GM12864 (cell line): Measurements from ENCODE around the gene RSBN1L.

ENCODE experiments used
- DNase-seq: peaks from one replicate; pipeline ENCODE4 v3.0.0-alpha.2; 2011; ENCODE audit warnings: low read depth
- H3K4me3 ChIP-seq: 2 replicates; pipeline ENCODE4 v1.5.1; 2011; ENCODE audit warnings: mild to moderate bottlenecking, low read depth, low read length, control low read depth
- TF ChIP-seq, protein P1 (sequence below): IDR thresholded peaks from 2 replicates; pipeline ENCODE4 v1.5.1; 2011; ENCODE audit warnings: low read depth, mild to moderate bottlenecking, moderate library complexity, low read length, control low read depth, inconsistent platforms; ENCODE audit errors: missing control alignments

RSBN1L gene

DNA sequence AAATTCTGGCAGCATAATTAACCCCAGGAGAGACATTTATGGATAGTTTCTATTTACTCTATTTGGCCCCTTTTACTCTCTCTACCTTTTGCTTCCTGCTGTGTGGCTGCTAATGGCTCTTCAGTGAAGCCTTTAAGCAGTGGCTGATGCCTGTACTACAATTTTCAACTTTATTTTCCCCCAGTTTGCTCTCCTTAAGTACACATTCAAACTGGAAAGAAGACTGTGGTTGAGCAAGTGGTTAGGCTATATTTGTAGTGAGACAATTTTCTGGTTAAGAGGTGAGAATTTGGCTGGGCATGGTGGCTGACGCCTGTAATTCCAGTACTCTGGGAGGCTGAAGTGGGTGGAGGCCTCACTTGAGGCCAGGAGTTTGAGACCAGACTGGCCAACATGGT, 8.5 kb upstream of the RSBN1L start:
- TF ChIP-seq, protein P1, sequence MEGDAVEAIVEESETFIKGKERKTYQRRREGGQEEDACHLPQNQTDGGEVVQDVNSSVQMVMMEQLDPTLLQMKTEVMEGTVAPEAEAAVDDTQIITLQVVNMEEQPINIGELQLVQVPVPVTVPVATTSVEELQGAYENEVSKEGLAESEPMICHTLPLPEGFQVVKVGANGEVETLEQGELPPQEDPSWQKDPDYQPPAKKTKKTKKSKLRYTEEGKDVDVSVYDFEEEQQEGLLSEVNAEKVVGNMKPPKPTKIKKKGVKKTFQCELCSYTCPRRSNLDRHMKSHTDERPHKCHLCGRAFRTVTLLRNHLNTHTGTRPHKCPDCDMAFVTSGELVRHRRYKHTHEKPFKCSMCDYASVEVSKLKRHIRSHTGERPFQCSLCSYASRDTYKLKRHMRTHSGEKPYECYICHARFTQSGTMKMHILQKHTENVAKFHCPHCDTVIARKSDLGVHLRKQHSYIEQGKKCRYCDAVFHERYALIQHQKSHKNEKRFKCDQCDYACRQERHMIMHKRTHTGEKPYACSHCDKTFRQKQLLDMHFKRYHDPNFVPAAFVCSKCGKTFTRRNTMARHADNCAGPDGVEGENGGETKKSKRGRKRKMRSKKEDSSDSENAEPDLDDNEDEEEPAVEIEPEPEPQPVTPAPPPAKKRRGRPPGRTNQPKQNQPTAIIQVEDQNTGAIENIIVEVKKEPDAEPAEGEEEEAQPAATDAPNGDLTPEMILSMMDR = no peak
- no peak overlapping the region for H3K4me3 ChIP-seq
- DNase-seq = no peak

DNA sequence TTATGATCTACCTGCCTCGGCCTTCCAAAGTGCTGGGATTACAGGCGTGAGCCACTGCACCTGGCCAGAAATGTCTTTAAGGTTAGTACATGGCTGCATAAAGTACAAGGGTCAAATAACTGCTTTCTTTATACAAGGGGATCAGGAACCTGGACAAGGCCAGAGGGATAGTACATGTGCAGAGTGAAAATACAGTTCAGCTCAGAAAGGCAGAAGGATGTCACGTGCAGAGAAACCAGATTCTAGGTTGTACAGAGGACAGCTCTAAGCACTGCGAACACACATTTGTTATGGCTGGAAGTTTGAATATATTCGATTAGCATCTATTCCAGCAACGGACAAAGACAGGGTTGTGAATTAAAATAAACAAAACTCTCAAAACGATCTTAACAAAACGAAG, 6.0 kb upstream of the RSBN1L start:
- TF ChIP-seq, protein P1 = no peak
- DNase-seq = no peak
- H3K4me3 ChIP-seq = no peak overlapping the region

DNA sequence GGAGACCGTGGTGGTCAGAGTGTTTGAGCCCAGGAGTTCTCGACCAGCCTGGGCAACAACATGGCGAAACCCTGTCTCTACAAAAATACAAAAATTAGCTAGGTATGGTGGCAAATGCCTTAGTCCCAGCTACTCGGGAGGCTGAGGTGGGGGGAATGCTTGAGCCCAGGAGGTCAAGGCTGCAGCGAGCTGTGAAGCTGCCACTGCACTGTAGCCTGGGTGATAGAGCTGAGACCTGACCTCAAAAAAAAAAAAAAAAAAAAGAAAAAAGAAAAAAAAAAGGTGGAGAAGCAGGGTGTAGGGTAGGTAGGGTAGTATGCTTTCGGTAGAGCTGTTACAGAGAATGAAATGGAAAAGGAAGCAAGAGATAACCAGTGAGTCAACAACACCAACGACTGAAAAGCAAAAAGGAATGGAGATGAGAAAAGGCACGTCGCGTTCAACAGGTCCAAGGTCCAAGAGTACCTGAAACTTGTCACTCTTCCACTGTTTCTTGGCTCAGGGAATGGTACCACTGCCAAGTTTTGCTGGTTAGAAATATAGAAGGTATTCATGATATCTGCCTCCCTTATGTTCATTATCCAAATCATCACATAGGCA, 4.3 kb upstream of the RSBN1L start:
- H3K4me3 ChIP-seq = no peak overlapping the region
- TF ChIP-seq, protein P1 = no peak
- no peak for DNase-seq

DNA sequence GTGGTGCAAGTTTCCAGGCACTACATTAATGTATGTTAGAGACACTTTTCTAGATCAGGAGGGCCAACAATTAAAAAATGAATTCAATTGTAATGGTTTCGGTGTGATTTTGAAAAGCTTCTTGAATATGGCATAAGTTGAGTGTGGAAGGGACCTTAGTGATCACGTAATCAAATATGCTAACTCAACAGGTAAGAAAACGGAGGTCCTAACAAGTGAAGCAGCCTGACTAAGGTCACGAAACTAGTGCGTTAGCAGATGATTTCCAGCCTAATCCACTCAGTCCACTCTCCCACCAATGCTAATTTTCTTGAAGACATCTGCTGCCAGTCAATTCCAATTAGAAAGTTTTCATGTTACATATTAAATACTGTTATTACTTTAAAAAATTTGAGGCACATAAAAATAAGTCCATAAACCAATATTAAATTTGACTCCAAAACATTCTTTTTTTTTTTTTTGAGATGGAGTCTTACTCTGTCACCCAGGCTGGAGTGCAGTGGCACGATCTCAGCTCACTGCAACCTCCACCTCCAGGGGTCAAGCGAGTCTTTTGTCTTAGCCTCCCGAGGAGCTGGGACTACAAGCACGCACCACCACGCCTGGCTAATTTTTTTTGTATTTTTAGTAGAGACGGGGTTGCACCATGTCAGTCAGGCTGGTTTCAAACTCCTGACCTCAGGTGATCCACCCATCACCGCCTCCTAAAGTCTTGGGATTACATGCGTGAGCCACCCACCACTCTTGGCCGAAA, 2.3 kb upstream of the RSBN1L start:
- TF ChIP-seq, protein P1 = no peak
- no peak for DNase-seq
- no peak overlapping the region; the same call in 1 of the 2 replicates for H3K4me3 ChIP-seq

DNA sequence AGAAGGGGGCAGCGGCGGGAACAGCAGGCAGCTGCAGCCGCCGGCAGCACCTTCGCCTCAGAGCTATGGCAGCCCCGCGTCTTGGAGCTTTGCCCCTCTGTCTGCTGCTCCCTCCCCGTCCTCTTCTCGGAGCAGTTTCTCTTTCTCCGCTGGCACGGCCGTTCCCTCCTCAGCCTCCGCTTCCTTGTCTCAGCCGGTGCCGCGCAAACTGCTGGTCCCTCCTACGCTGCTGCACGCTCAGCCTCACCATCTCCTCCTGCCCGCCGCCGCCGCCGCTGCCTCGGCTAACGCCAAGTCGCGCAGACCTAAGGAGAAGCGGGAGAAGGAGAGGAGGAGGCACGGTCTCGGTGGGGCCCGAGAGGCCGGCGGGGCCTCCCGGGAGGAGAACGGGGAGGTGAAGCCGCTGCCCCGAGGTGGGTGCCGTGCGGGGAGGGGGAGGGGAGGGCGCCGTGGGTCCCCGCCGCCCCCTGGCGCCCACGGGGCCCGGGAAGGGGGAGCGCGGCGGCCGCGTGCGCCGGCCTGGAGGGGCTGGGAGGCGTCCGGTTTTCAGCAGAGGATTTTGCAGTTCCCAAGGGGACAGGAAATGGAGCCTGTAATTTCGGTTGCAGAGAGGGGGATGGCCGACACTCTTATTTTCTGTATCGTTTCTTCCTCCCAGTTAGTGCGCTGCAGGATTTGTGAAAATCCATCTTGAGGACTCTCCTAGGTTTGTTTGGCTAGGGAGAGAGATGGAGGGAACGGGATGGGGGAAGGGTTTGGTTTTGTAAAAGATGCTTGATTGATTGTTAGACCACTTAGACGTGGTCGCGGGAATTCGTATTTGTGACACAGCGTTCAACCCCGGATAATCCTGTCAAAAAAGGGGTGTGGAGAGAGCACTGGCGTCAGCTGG, 630 bp downstream of the RSBN1L start:
- DNase-seq = no peak
- peak overlapping the region; percentile 82 for H3K4me3 ChIP-seq
- TF ChIP-seq, protein P1 = peak; percentile 10

DNA sequence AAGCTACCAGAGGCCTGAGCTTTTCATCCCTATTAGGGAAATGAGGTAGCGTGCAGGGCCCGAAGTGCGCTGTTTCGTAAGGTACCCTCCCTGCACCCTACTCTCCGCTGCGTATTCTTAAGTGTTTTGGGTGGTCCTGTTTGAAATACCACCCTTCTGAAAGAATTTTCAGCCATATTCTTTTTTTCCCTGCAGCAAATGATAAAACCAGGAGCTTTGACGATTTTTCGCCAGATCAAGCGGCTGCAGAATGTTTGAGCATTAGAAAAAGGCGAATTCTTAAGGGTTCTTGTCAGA, 1.2 kb downstream of the RSBN1L start:
- peak overlapping the region; percentile 82 for H3K4me3 ChIP-seq
- DNase-seq = no peak
- TF ChIP-seq, protein P1 = no peak
